ENCODE results near the gene GATD1.
A peak's percentile ranks its signal among the peaks of the same experiment; 100 is the strongest.

GATD1 gene

DNA sequence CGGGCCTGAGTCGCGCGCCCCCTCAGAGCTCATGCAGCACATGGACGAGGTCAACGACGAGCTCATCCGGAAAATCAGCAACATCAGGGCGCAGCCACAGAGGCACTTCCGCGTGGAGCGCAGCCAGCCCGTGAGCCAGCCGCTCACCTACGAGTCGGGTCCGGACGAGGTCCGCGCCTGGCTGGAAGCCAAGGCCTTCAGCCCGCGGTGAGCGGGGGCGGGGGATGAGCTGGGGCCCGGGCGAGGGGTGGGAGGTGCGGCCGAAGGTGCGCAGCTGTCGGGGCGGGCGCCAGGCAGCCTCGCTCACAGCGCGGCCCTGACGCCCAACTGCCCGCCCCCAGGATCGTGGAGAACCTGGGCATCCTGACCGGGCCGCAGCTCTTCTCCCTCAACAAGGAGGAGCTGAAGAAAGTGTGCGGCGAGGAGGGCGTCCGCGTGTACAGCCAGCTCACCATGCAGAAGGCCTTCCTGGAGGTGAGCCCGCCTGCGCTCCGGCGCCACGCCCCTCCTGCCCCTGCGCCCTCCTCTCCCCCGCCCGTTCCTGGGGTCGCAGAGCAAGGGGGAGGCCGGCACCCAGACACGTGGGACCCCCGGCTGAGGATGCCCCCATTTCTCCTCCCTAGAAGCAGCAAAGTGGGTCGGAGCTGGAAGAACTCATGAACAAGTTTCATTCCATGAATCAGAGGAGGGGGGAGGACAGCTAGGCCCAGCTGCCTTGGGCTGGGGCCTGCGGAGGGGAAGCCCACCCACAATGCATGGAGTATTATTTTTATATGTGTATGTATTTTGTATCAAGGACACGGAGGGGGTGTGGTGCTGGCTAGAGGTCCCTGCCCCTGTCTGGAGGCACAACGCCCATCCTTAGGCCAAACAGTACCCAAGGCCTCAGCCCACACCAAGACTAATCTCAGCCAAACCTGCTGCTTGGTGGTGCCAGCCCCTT, 50.7 kb downstream of the GATD1 start:
- Mint-ChIP-seq H3K9me3 (no peaks in the 10 kb centered on the region), H3K4me3 (peak overlapping the region; percentile 74), H3K36me3 (ENCODE audit: insufficient read depth) (peaks cover 5% of the 10 kb centered on the region), H3K27me3 (peaks cover 23% of the 10 kb centered on the region), H3K4me1 (peaks cover 10% of the 10 kb centered on the region), H3K27ac (ENCODE audit: low read depth) (no peak overlapping the region)
- no peak for DNase-seq (ENCODE audit: low spot score in 2 of 2)
- no peak for ATAC-seq (replicated peaks; ENCODE audit: extremely low read depth, poor library complexity, severe bottlenecking)

DNA sequence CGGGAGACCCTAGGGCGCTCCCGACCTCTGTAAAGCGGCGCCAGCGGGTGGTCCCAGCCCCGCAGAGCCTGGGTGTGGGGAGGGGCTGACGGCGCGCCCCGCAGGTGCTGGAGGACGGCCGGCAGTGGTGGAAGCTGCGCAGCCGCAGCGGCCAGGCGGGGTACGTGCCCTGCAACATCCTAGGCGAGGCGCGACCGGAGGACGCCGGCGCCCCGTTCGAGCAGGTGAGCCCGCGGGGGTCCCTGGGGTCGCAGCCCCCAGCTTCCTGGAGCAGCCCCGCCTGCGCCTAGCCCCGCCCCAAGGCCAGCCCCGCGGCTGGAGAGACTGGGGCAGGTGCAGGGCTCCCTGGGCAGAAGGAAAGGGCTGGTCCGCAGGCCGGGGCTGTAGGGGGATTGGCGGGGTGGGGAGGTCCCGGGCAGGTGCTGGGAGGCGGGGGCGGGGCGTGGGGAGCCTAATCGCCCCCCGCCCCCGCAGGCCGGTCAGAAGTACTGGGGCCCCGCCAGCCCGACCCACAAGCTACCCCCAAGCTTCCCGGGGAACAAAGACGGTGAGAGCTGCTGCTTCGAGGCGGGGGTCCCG, 51.6 kb downstream of the GATD1 start:
- peak overlapping the region; percentile 74 for H3K4me3 Mint-ChIP-seq
- DNase-seq (ENCODE audit: low spot score in 2 of 2) (no peak), ATAC-seq (replicated peaks; ENCODE audit: extremely low read depth, poor library complexity, severe bottlenecking) (no peak)
- peaks cover 29% of the 10 kb centered on the region for H3K27me3 Mint-ChIP-seq
- H3K36me3 Mint-ChIP-seq (ENCODE audit: insufficient read depth), result peaks cover 5% of the 10 kb centered on the region
- no peak overlapping the region for H3K27ac Mint-ChIP-seq (ENCODE audit: low read depth)
- H3K9me3 Mint-ChIP-seq, result no peaks in the 10 kb centered on the region
- H3K4me1 Mint-ChIP-seq, result peaks cover 15% of the 10 kb centered on the region

DNA sequence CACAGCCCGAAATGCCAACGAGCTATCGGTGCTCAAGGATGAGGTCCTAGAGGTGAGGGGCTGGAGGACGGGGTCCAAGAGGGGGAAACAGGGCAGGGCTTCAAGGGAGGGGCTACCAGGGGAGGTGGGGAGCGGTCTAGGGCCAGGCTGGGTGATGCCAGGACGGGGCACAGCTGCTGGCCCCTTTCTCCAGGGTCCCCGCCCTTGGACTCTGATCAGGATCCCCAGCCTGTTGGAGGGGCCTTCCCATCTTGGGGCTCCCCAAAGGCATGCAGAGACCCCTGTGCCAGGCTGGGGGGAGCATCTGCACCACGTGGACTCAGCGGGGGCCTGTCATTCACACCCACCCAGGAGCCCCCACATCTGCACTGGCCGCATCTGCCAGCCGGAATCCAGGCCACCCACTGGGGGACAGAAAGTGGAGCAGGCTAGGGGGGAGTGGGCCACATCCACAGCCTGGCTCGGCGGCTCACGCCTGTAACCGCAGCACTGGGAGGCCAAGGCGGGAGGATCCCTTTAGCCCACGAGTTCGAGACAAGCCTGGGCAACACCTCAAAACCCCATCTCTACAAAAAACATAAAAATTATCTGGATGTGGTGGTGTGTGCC, 52.4 kb downstream of the GATD1 start:
- H3K4me3 Mint-ChIP-seq, result peak overlapping the region; percentile 74
- DNase-seq (ENCODE audit: low spot score in 2 of 2) (no peak), ATAC-seq (replicated peaks; ENCODE audit: extremely low read depth, poor library complexity, severe bottlenecking) (no peak)
- H3K27ac Mint-ChIP-seq (ENCODE audit: low read depth), result no peak overlapping the region
- peaks cover 15% of the 10 kb centered on the region for H3K4me1 Mint-ChIP-seq
- H3K9me3 Mint-ChIP-seq, result no peaks in the 10 kb centered on the region
- peaks cover 32% of the 10 kb centered on the region for H3K27me3 Mint-ChIP-seq
- peaks cover 5% of the 10 kb centered on the region for H3K36me3 Mint-ChIP-seq (ENCODE audit: insufficient read depth)

DNA sequence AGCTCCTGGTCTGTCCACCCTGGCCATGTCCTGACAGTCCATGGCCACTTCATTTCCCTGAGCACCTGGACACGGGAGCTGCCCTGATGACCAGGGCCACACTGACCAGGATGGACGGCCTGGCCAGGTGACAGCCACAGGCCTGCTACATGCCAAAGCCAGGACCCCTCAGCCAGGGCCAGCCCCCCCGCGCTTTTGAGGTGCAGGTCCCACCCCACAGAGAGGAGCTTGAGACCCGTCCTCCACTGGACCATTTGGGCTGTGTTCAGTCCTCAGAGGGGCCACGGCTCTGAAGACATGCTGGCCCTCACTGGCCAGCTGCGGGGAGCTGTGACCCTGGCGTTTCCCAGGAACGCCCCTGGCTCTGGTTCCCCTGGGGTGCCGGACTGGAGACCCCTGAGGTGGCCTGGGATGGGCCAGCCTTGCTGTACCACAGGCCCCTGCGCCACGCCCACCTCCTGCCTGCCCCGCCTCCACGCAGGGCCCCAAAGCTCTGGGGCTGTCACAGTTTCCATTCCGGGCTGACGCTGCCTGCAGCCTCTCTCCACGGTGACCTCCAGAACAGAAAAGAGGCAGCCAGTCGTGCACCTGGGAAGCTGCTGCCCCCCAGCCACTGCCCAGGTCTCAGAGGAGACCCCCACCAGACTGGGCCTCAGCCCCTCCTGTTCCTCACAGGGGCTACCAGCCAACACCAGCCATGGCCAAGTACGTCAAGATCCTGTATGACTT, 53.1 kb downstream of the GATD1 start:
- H3K9me3 Mint-ChIP-seq, result no peaks in the 10 kb centered on the region
- peaks cover 15% of the 10 kb centered on the region for H3K4me1 Mint-ChIP-seq
- peaks cover 5% of the 10 kb centered on the region for H3K36me3 Mint-ChIP-seq (ENCODE audit: insufficient read depth)
- ATAC-seq (replicated peaks; ENCODE audit: extremely low read depth, poor library complexity, severe bottlenecking) (no peak), DNase-seq (ENCODE audit: low spot score in 2 of 2) (no peak)
- H3K27ac Mint-ChIP-seq (ENCODE audit: low read depth), result no peak overlapping the region
- peaks cover 39% of the 10 kb centered on the region for H3K27me3 Mint-ChIP-seq
- peak overlapping the region; percentile 32 for H3K4me3 Mint-ChIP-seq

DNA sequence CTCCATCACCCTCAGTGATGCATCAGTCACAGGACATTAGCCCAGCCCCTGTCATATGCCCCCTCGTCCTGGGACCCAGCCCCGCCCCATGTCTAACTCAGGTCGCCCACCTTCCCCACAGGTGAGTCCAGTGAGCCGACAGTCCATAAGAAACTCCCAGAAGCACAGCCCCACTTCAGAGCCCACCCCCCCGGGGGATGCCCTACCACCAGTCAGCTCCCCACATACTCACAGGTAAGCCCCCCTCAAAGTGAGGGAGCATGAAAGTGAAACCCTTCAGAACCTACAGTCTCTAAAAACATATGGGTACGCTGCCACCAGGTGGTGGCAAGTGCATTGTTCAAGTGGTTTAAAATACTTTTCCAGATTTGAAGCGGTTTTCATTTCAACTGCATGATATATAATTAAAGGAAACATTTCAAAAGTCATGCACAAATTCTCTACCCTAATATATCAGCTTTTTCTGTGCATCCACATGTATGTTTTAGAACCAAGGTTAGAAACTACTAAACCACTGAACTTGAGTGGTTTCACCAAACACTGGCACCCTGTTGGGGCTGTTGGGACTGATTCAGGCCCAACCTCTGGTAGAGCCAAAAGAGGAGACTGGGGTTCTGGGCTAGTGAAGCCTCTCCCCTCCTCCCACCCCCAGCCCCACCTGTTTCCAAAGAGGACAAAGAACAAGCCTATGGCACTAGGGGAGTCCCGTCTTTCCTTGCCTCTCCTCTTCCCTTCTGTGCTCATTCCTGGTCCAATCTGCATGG, 54.0 kb downstream of the GATD1 start:
- H3K27ac Mint-ChIP-seq (ENCODE audit: low read depth), result no peak overlapping the region
- peaks cover 5% of the 10 kb centered on the region for H3K36me3 Mint-ChIP-seq (ENCODE audit: insufficient read depth)
- H3K4me3 Mint-ChIP-seq, result peak overlapping the region; percentile 79
- H3K27me3 Mint-ChIP-seq, result peaks cover 44% of the 10 kb centered on the region
- H3K9me3 Mint-ChIP-seq, result no peaks in the 10 kb centered on the region
- ATAC-seq (replicated peaks; ENCODE audit: extremely low read depth, poor library complexity, severe bottlenecking), result no peak
- no peak for DNase-seq (ENCODE audit: low spot score in 2 of 2)
- peaks cover 15% of the 10 kb centered on the region for H3K4me1 Mint-ChIP-seq

DNA sequence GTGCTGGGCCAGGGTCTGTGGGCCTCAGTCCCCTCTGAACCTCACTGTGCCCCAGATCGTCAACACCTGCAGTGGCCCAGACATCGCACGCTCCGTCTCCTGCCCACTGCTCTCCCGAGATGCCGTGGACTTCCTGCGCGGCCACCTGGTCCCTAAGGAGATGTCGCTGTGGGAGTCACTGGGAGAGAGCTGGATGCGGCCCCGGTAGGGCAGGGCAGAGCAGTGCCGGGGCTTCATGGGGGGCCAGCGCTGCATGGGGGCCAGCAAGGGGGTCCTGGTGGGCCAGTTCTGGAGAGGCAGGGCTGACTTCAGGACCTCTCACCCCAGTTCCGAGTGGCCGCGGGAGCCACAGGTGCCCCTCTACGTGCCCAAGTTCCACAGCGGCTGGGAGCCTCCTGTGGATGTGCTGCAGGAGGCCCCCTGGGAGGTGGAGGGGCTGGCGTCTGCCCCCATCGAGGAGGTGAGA, 54.9 kb downstream of the GATD1 start:
- no peaks in the 10 kb centered on the region for H3K9me3 Mint-ChIP-seq
- DNase-seq (ENCODE audit: low spot score in 2 of 2) (no peak), ATAC-seq (replicated peaks; ENCODE audit: extremely low read depth, poor library complexity, severe bottlenecking) (no peak)
- peaks cover 44% of the 10 kb centered on the region for H3K27me3 Mint-ChIP-seq
- peaks cover 15% of the 10 kb centered on the region for H3K4me1 Mint-ChIP-seq
- H3K4me3 Mint-ChIP-seq, result peak overlapping the region; percentile 49
- H3K27ac Mint-ChIP-seq (ENCODE audit: low read depth), result no peak overlapping the region
- H3K36me3 Mint-ChIP-seq (ENCODE audit: insufficient read depth), result peaks cover 5% of the 10 kb centered on the region

DNA sequence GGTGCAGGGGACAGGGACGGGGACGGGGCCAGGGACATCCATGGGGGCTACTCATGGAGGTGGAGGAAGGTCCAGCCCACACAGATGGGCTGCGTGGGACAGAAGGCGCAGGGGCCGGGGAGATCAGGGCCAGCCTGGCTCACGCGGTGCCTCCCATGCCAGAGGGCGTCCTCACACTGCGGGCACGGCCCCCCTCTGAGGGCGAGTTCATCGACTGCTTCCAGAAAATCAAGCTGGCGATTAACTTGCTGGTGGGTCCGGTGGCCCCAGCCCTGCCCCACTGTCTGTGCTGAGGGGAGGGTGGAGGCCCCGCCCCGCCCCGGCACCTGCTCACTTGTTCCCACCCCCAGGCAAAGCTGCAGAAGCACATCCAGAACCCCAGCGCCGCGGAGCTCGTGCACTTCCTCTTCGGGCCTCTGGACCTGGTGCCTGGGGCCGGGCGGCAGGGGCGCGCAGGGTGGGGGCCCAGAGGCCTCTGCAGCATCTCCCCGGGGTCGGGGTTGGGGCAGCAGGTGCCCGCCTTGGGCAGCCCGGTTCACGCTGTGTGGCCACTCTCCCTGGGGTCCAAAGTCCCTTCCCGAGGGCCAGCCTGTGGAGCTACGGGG, 55.4 kb downstream of the GATD1 start:
- Mint-ChIP-seq H3K27ac (ENCODE audit: low read depth) (no peak overlapping the region), H3K9me3 (no peaks in the 10 kb centered on the region), H3K4me3 (peak overlapping the region; percentile 49), H3K27me3 (peaks cover 44% of the 10 kb centered on the region), H3K36me3 (ENCODE audit: insufficient read depth) (peaks cover 5% of the 10 kb centered on the region), H3K4me1 (peaks cover 15% of the 10 kb centered on the region)
- ATAC-seq (replicated peaks; ENCODE audit: extremely low read depth, poor library complexity, severe bottlenecking) (peak; percentile 56), DNase-seq (ENCODE audit: low spot score in 2 of 2) (no peak)

DNA sequence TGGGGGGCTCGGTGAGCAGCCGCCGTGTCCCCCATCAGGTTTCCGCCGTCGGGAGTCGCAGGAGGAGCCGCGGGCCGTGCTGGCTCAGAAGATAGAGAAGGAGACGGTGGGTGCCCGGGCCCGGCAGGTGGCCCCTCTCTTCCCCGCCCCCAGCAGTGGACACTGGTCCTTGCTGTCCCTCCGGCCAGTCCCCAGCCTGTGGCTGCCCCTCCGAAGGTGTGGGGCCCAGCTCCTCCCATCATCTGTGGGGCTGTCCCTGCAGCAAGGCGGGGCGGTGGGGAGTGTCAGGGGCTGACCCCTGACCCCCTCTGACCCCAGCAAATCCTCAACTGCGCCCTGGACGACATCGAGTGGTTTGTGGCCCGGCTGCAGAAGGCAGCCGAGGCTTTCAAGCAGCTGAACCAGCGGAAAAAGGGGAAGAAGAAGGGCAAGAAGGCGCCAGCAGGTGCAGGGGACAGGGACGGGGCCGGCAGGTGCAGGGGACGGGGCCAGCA, 56.0 kb downstream of the GATD1 start:
- Mint-ChIP-seq H3K36me3 (ENCODE audit: insufficient read depth) (peaks cover 5% of the 10 kb centered on the region), H3K9me3 (no peaks in the 10 kb centered on the region), H3K27me3 (peaks cover 44% of the 10 kb centered on the region), H3K4me1 (peaks cover 15% of the 10 kb centered on the region), H3K4me3 (peak overlapping the region; percentile 49), H3K27ac (ENCODE audit: low read depth) (no peak overlapping the region)
- ATAC-seq (replicated peaks; ENCODE audit: extremely low read depth, poor library complexity, severe bottlenecking) (no peak), DNase-seq (ENCODE audit: low spot score in 2 of 2) (no peak)

DNA sequence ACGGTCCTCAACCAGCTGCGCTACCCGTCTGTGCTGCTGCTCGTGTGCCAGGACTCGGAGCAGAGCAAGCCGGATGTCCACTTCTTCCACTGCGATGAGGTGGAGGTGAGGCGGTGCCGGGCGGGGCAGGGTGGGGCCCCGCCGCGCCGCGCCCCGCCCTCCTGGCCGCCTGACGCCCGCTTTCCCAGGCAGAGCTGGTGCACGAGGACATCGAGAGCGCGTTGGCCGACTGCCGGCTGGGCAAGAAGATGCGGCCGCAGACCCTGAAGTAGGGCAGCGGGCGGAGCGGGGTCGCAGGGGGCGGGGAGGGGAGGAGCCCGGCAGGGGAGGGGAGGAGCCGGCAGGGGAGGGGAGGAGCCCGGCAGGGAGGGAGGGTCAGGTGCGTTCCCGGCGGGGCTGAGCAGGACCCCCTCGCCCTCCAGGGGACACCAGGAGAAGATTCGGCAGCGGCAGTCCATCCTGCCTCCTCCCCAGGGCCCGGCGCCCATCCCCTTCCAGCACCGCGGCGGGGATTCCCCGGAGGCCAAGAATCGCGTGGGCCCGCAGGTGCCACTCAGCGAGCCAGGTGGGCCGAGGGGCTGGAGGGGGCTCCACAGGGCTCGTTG, 56.5 kb downstream of the GATD1 start:
- ATAC-seq (replicated peaks; ENCODE audit: extremely low read depth, poor library complexity, severe bottlenecking), result peak; percentile 27
- H3K27ac Mint-ChIP-seq (ENCODE audit: low read depth), result no peak overlapping the region
- H3K9me3 Mint-ChIP-seq, result no peaks in the 10 kb centered on the region
- H3K4me3 Mint-ChIP-seq, result peak overlapping the region; percentile 54
- peak in 1 of 2 donors; percentile 38 for DNase-seq (ENCODE audit: low spot score in 2 of 2)
- H3K4me1 Mint-ChIP-seq, result peaks cover 15% of the 10 kb centered on the region
- peaks cover 5% of the 10 kb centered on the region for H3K36me3 Mint-ChIP-seq (ENCODE audit: insufficient read depth)
- H3K27me3 Mint-ChIP-seq, result peaks cover 44% of the 10 kb centered on the region

DNA sequence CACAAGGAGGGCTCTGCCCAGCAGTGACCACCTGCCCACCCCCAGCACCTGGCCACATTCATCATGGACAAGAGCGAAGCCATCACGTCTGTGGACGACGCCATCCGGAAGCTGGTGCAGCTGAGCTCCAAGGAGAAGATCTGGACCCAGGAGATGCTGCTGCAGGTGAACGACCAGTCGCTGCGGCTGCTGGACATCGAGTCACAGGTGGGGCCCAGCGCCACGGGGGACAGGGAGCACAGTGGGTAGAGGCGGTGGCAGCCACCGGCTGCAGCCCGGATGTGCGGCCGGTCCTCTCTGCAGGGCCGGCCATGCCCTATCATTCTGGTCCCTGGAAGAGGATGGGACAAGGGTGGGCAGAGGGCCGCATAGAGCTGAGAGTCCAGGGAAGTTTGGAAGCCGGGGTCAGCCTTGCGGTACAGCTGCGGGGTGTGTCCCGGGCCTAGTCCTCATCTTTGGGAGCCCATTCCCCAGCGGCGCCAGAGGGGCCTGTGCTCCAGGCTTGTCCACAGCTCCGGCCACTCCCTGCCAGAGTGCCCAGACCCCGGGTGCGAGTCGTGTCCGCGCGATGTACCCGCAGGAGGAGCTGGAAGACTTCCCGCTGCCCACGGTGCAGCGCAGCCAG, 57.2 kb downstream of the GATD1 start:
- H3K27me3 Mint-ChIP-seq, result peaks cover 45% of the 10 kb centered on the region
- DNase-seq (ENCODE audit: low spot score in 2 of 2), result no peak
- peaks cover 15% of the 10 kb centered on the region for H3K4me1 Mint-ChIP-seq
- no peak for ATAC-seq (replicated peaks; ENCODE audit: extremely low read depth, poor library complexity, severe bottlenecking)
- no peaks in the 10 kb centered on the region for H3K9me3 Mint-ChIP-seq
- no peak overlapping the region for H3K27ac Mint-ChIP-seq (ENCODE audit: low read depth)
- H3K4me3 Mint-ChIP-seq, result peak overlapping the region; percentile 54
- H3K36me3 Mint-ChIP-seq (ENCODE audit: insufficient read depth), result peaks cover 5% of the 10 kb centered on the region
